Measurements from ENCODE around the gene CNKSR3.

The CNKSR3 gene

DNA sequence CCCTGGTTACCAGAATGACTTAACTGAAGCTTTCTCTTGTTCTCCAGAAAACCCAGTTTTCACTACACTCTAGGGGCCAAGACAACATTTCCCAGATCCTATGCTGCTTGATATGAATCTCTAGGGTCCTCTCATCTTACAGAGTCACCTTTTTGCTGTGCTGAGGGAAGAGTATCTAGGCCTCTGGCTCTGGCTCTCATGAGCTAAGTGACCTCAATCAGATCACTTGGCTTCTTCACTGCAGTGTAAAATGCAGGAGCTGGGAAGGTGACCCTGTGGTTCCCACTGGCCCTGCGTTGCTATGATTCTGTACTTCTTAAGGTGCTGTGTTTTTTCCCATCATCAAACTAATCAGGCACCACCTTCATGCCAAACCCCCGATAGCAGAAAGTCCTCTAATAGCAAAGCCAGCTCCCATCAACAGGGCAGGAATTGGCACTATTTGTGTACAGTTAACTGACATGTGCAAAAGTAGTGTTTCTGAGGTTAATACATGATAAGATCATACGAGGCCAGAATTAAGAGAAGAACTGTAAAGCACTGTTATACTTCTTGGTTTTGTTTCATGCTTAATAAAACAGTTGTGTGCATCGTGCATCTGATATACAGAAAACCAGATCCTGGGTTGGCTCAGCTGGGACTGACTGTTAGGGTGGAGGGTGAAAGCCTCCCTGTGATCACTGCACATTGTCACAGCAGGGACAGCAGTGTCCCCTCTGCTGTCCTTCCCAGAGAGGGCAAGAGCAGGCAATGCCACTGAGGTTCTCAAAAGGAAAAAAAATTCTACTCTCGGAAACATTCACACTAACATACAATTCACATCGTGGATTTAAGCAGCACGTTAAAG is 46.7 kb downstream of the CNKSR3 start:
- Histone ChIP-seq H3K23ac (ENCODE audit: low read length) (no peak overlapping the region), H3K79me2 (ENCODE audit: control insufficient read depth, insufficient read depth, low read length) (peaks cover 24% of the 10 kb centered on the region), H3K4ac (ENCODE audit: low read depth, low read length) (no peak overlapping the region), H3K36me3 (ENCODE audit: control insufficient read depth, insufficient read depth, low read length) (no peaks in the 10 kb centered on the region), H3K56ac (ENCODE audit: low read length) (no peak overlapping the region), H3K79me1 (ENCODE audit: low read length) (peaks cover 4% of the 10 kb centered on the region), H3K4me3 (ENCODE audit: low read length) (no peak overlapping the region), H2BK15ac (replicated peaks; ENCODE audit: low read depth) (no peak overlapping the region), H3K27me3 (ENCODE audit: insufficient read depth, low read length, poor library complexity) (no peaks in the 10 kb centered on the region), H4K5ac (ENCODE audit: low read length) (no peak overlapping the region), H3K18ac (ENCODE audit: low read length) (no peak overlapping the region), H2AK5ac (ENCODE audit: low read length) (no peak overlapping the region), H4K8ac (ENCODE audit: low read depth, low read length) (no peak overlapping the region), H3K4me2 (ENCODE audit: low read length) (no peak overlapping the region), H2BK5ac (ENCODE audit: low read length) (no peak overlapping the region), H3K27ac (ENCODE audit: low read depth, low read length) (no peak overlapping the region), H2BK120ac (ENCODE audit: low read depth, low read length) (no peak overlapping the region), H3K4me1 (ENCODE audit: control insufficient read depth, low read depth, low read length) (no peaks in the 10 kb centered on the region), H3K9ac (ENCODE audit: low read length) (no peak overlapping the region)
- no CpG with 5 or more reads among the region's 7 CpGs for WGBS (ENCODE audit: extremely low coverage, insufficient coverage, low lambda C conversion rate)
- no peak for DNase-seq

DNA sequence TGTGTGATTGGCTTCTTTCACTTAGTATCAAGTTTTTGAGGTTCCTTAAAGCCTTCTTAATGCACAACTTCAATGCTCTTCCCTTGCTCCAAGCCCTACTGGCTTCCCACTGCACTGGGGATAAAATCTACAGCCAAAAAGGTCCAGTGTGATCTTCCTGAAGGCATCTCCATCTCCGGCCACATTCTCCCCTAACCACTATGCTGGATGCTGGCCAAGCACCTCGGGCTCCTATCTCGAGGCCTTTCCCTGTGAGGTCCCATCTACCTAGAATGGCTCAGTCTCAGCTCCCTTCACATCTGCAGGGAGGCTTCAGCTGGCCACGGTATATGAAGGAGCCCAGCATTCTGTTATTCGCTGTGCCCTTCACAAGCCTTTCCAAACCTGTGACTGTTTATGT is 48.1 kb downstream of the CNKSR3 start:
- DNase-seq = no peak
- H3K79me1 ChIP-seq (ENCODE audit: low read length) = peaks cover 8% of the 10 kb centered on the region
- H3K23ac ChIP-seq (ENCODE audit: low read length) = no peak overlapping the region
- H3K4me1 ChIP-seq (ENCODE audit: control insufficient read depth, low read depth, low read length) = no peaks in the 10 kb centered on the region
- H2BK120ac ChIP-seq (ENCODE audit: low read depth, low read length) = no peak overlapping the region
- no peak overlapping the region for H3K4me2 ChIP-seq (ENCODE audit: low read length)
- no peaks in the 10 kb centered on the region for H3K36me3 ChIP-seq (ENCODE audit: control insufficient read depth, insufficient read depth, low read length)
- H2BK5ac ChIP-seq (ENCODE audit: low read length) = no peak overlapping the region
- no peak overlapping the region for H3K27ac ChIP-seq (ENCODE audit: low read depth, low read length)
- H4K5ac ChIP-seq (ENCODE audit: low read length) = no peak overlapping the region
- no CpG with 5 or more reads among the region's 5 CpGs for WGBS (ENCODE audit: extremely low coverage, insufficient coverage, low lambda C conversion rate)
- no peak overlapping the region for H3K9ac ChIP-seq (ENCODE audit: low read length)
- no peaks in the 10 kb centered on the region for H3K27me3 ChIP-seq (ENCODE audit: insufficient read depth, low read length, poor library complexity)
- H3K79me2 ChIP-seq (ENCODE audit: control insufficient read depth, insufficient read depth, low read length) = peaks cover 22% of the 10 kb centered on the region
- H3K4me3 ChIP-seq (ENCODE audit: low read length) = no peak overlapping the region
- H2AK5ac ChIP-seq (ENCODE audit: low read length) = no peak overlapping the region
- H3K56ac ChIP-seq (ENCODE audit: low read length) = no peak overlapping the region
- no peak overlapping the region for H3K18ac ChIP-seq (ENCODE audit: low read length)
- no peak overlapping the region for H4K8ac ChIP-seq (ENCODE audit: low read depth, low read length)
- H2BK15ac ChIP-seq (replicated peaks; ENCODE audit: low read depth) = no peak overlapping the region
- no peak overlapping the region for H3K4ac ChIP-seq (ENCODE audit: low read depth, low read length)

DNA sequence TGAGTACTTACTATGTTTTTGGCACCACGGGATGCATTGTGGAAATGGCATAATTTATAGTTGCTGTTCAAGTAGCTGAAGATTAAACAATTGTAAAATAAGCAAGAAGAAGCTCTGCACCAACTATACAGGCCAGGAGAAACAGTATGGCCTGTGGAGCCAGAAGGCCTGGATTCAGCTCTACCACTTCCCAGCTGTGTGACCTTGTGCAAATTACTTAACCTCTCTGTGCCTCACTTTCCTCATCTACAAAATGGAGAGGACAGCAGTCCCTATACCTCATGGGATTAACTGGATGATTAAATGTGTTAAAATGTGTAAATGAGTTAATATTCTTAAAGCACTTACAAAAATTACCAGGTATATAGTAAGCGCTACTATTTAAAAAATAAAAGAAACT is 49.1 kb downstream of the CNKSR3 start:
- no peak overlapping the region for H2AK5ac ChIP-seq (ENCODE audit: low read length)

DNA sequence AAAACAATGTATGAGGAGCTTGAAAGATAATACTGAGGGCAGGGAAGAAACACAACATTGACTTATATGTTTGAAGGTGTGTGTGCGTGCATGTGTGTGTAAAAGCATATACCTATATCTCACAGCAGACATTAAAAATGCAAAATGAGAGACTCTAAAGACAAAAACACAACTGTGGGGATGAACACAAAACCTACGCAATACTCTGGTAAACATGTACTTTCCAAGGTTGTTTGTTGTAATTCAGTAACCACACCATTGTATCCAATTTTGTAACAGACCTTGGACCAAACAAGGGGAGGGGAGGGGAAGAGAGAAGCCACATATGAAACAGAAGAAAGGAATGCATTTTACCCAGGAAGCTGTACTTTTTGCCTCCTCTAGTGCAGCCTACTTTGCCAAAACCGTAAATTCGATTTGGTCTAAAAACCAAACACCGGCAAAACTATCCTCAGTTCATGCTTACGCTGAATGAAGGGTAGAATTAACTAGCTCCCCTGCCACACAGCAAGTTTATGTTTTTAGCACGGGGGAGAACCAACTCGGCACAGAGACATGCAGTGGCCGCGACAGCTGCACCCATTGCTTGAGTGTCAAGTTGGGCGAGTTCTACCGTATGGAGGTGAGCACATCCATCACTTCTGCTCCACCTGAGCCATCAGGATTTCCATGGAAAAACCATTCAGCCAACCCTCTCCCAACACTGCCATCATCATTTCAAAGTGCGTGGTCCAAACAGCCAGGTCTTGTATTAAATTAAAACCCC is 50.0 kb downstream of the CNKSR3 start:
- H3K56ac ChIP-seq (ENCODE audit: low read length) = no peak overlapping the region
- H3K79me1 ChIP-seq (ENCODE audit: low read length) = peaks cover 10% of the 10 kb centered on the region
- no peak overlapping the region for H3K4me2 ChIP-seq (ENCODE audit: low read length)
- peaks cover 24% of the 10 kb centered on the region for H3K79me2 ChIP-seq (ENCODE audit: control insufficient read depth, insufficient read depth, low read length)
- no peak overlapping the region for H2AK5ac ChIP-seq (ENCODE audit: low read length)
- no peak overlapping the region for H2BK120ac ChIP-seq (ENCODE audit: low read depth, low read length)
- no peak for DNase-seq
- no peak overlapping the region for H3K4ac ChIP-seq (ENCODE audit: low read depth, low read length)
- no peak overlapping the region for H3K27ac ChIP-seq (ENCODE audit: low read depth, low read length)
- H4K8ac ChIP-seq (ENCODE audit: low read depth, low read length) = no peak overlapping the region
- H4K5ac ChIP-seq (ENCODE audit: low read length) = no peak overlapping the region
- H3K23ac ChIP-seq (ENCODE audit: low read length) = no peak overlapping the region
- no peak overlapping the region for H2BK5ac ChIP-seq (ENCODE audit: low read length)
- no peaks in the 10 kb centered on the region for H3K4me1 ChIP-seq (ENCODE audit: control insufficient read depth, low read depth, low read length)
- WGBS (ENCODE audit: extremely low coverage, insufficient coverage, low lambda C conversion rate) = no CpG with 5 or more reads among the region's 13 CpGs
- no peak overlapping the region for H3K4me3 ChIP-seq (ENCODE audit: low read length)
- no peak overlapping the region for H3K9ac ChIP-seq (ENCODE audit: low read length)
- H3K36me3 ChIP-seq (ENCODE audit: control insufficient read depth, insufficient read depth, low read length) = no peaks in the 10 kb centered on the region
- H3K27me3 ChIP-seq (ENCODE audit: insufficient read depth, low read length, poor library complexity) = no peaks in the 10 kb centered on the region
- H2BK15ac ChIP-seq (replicated peaks; ENCODE audit: low read depth) = no peak overlapping the region
- no peak overlapping the region for H3K18ac ChIP-seq (ENCODE audit: low read length)

More for the DNA sequence above, 49.1 kb downstream of the CNKSR3 start:
- H3K4me1 ChIP-seq (ENCODE audit: control insufficient read depth, low read depth, low read length) = no peaks in the 10 kb centered on the region
- no peak overlapping the region for H3K27ac ChIP-seq (ENCODE audit: low read depth, low read length)
- WGBS (ENCODE audit: extremely low coverage, insufficient coverage, low lambda C conversion rate) = no CpG with 5 or more reads among the region's 2 CpGs
- H3K9ac ChIP-seq (ENCODE audit: low read length) = no peak overlapping the region
- H4K5ac ChIP-seq (ENCODE audit: low read length) = no peak overlapping the region
- no peak overlapping the region for H3K56ac ChIP-seq (ENCODE audit: low read length)
- H4K8ac ChIP-seq (ENCODE audit: low read depth, low read length) = no peak overlapping the region
- DNase-seq = no peak
- H3K4ac ChIP-seq (ENCODE audit: low read depth, low read length) = no peak overlapping the region
- peaks cover 10% of the 10 kb centered on the region for H3K79me1 ChIP-seq (ENCODE audit: low read length)
- no peak overlapping the region for H2BK15ac ChIP-seq (replicated peaks; ENCODE audit: low read depth)
- H3K4me2 ChIP-seq (ENCODE audit: low read length) = no peak overlapping the region
- H3K36me3 ChIP-seq (ENCODE audit: control insufficient read depth, insufficient read depth, low read length) = no peaks in the 10 kb centered on the region
- H3K4me3 ChIP-seq (ENCODE audit: low read length) = no peak overlapping the region
- H3K27me3 ChIP-seq (ENCODE audit: insufficient read depth, low read length, poor library complexity) = no peaks in the 10 kb centered on the region
- H3K79me2 ChIP-seq (ENCODE audit: control insufficient read depth, insufficient read depth, low read length) = peaks cover 22% of the 10 kb centered on the region
- no peak overlapping the region for H3K23ac ChIP-seq (ENCODE audit: low read length)
- no peak overlapping the region for H3K18ac ChIP-seq (ENCODE audit: low read length)
- H2BK5ac ChIP-seq (ENCODE audit: low read length) = no peak overlapping the region
- H2BK120ac ChIP-seq (ENCODE audit: low read depth, low read length) = no peak overlapping the region

DNA sequence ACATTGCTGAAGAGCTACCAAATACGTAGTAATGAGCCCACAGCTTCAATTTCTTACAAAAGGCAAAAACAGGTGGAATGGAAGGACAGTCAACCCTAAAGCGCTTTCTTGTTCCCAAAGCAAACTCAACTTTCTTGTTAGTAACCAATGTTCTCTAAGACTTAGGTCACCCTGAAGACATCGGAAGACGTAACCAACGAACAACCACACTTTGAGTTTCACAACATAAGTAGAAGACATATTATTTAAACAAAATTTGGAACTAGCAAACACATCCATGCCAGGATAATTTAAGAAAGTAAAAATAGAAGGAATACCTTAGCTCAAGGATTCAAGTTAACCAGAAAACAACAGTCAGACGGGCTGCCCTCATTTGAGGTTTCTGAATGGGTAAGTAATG is 51.0 kb downstream of the CNKSR3 start:
- no peak overlapping the region for H4K5ac ChIP-seq (ENCODE audit: low read length)
- peaks cover 24% of the 10 kb centered on the region for H3K79me2 ChIP-seq (ENCODE audit: control insufficient read depth, insufficient read depth, low read length)
- no peaks in the 10 kb centered on the region for H3K4me1 ChIP-seq (ENCODE audit: control insufficient read depth, low read depth, low read length)
- H3K4me3 ChIP-seq (ENCODE audit: low read length) = no peak overlapping the region
- H3K18ac ChIP-seq (ENCODE audit: low read length) = no peak overlapping the region
- peaks cover 10% of the 10 kb centered on the region for H3K79me1 ChIP-seq (ENCODE audit: low read length)
- no peak overlapping the region for H3K27ac ChIP-seq (ENCODE audit: low read depth, low read length)
- no peak overlapping the region for H3K4me2 ChIP-seq (ENCODE audit: low read length)
- no peak overlapping the region for H2BK120ac ChIP-seq (ENCODE audit: low read depth, low read length)
- H3K4ac ChIP-seq (ENCODE audit: low read depth, low read length) = no peak overlapping the region
- DNase-seq = no peak
- H2BK15ac ChIP-seq (replicated peaks; ENCODE audit: low read depth) = no peak overlapping the region
- H3K56ac ChIP-seq (ENCODE audit: low read length) = no peak overlapping the region
- H3K36me3 ChIP-seq (ENCODE audit: control insufficient read depth, insufficient read depth, low read length) = no peaks in the 10 kb centered on the region
- no peaks in the 10 kb centered on the region for H3K27me3 ChIP-seq (ENCODE audit: insufficient read depth, low read length, poor library complexity)
- no CpG with 5 or more reads among the region's 6 CpGs for WGBS (ENCODE audit: extremely low coverage, insufficient coverage, low lambda C conversion rate)
- H2AK5ac ChIP-seq (ENCODE audit: low read length) = no peak overlapping the region
- no peak overlapping the region for H4K8ac ChIP-seq (ENCODE audit: low read depth, low read length)
- H3K9ac ChIP-seq (ENCODE audit: low read length) = no peak overlapping the region
- H2BK5ac ChIP-seq (ENCODE audit: low read length) = no peak overlapping the region
- no peak overlapping the region for H3K23ac ChIP-seq (ENCODE audit: low read length)
